Measurements from ENCODE around the gene RSPH9. TPM values are rescaled to one million over a fixed set of nuclear protein-coding genes. Genes with fewer than 3 reads are reported as not detected.

RSPH9 gene
- total and polyA plus RNA-seq, 4 donors, result 1.6 to 7.1 (median 5.6) TPM

DNA sequence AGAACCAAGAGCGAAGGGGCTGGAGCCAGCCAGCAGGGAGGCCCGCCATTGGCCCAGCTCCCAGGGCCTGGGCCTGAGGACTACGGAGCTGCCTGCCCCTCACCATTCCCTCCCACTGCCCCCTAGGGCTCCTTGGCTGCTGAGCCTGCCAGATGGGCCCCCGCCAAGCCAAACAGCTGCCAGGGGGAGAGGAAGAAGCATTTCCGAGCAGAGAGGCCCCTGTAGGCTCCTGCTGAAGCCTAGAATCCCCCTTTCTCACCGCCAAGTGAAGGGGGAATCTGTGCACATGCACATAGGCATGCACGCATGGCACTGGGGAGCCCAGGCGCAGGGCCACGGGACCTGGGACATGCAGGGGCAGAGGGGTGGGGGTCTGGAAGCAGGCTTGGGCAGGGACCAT lies 71.3 kb downstream of the RSPH9 start:
- Histone ChIP-seq H3K4me3 (ENCODE audit: low read depth, low read length) (no peak overlapping the region), H3K9me3 (ENCODE audit: control insufficient read depth, insufficient read depth, low read length) (no peaks in the 10 kb centered on the region), H3K4me1 (ENCODE audit: control insufficient read depth, insufficient read depth, low read length) (peaks cover 29% of the 10 kb centered on the region), H3K36me3 (ENCODE audit: control insufficient read depth, insufficient read depth, low read length) (no peaks in the 10 kb centered on the region), H3K27me3 (ENCODE audit: control insufficient read depth, insufficient read depth, low read length) (peaks cover 2% of the 10 kb centered on the region), H3K27ac (ENCODE audit: low read depth, low read length) (peak overlapping the region; percentile 47)
- DNase-seq (ENCODE audit: low read depth in 4 of 6, low spot score in 6 of 6), result peak in 5 of 6 donors; percentile 67 to 95 (median 76)
- 29% methylated on average over 6 of the region's 9 CpGs for WGBS (ENCODE audit: insufficient coverage)

DNA sequence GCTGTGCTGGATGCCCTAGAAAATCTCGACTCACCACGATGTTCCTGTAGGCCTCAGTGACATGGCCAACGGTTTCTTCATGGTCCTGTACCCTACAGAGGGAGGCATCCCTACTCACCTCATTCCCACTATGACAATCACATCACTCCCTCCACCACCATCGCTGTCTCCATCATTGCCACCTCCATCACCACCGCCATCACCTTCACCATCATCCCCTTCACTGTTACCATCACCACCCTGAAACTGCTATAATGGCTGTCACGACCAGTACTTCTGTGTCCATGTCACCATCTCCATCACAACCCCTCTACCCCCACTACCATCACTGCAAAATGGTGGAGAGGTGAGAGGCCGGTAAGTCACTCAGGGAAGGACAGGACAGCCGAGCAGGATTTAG lies 72.6 kb downstream of the RSPH9 start:
- no peak overlapping the region for H3K27ac ChIP-seq (ENCODE audit: low read depth, low read length)
- no peak for DNase-seq (ENCODE audit: low read depth in 4 of 6, low spot score in 6 of 6)
- H3K4me1 ChIP-seq (ENCODE audit: control insufficient read depth, insufficient read depth, low read length), result peaks cover 29% of the 10 kb centered on the region
- H3K36me3 ChIP-seq (ENCODE audit: control insufficient read depth, insufficient read depth, low read length), result no peaks in the 10 kb centered on the region
- H3K9me3 ChIP-seq (ENCODE audit: control insufficient read depth, insufficient read depth, low read length), result no peaks in the 10 kb centered on the region
- 67% methylated on average over 4 of the region's 8 CpGs for WGBS (ENCODE audit: insufficient coverage)
- H3K27me3 ChIP-seq (ENCODE audit: control insufficient read depth, insufficient read depth, low read length), result no peaks in the 10 kb centered on the region
- no peak overlapping the region for H3K4me3 ChIP-seq (ENCODE audit: low read depth, low read length)

DNA sequence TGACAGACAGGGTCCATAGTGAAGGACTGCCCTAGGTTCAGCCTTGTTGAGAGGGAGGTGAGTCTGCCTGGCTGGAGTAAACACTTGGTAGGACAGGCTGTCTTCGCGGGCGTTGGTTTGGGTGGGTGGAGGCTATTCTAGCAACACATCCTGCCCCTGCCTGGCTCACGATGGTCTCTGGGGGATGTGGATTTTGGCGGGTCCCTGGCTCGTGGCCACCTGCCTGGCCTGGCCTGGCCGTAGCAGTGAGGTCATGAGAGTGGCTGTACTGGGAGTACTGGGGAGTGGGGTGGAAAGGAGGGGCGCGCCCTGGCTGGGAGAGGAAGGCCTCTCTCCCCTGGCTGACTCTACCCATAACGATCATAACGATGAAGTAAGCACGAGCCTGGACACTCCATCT lies 73.0 kb downstream of the RSPH9 start:
- no peak overlapping the region for H3K4me3 ChIP-seq (ENCODE audit: low read depth, low read length)
- H3K27ac ChIP-seq (ENCODE audit: low read depth, low read length), result no peak overlapping the region
- no peak for DNase-seq (ENCODE audit: low read depth in 4 of 6, low spot score in 6 of 6)
- WGBS (ENCODE audit: insufficient coverage), result 91% methylated on average over 10 of the region's 12 CpGs
- H3K9me3 ChIP-seq (ENCODE audit: control insufficient read depth, insufficient read depth, low read length), result no peaks in the 10 kb centered on the region
- peaks cover 29% of the 10 kb centered on the region for H3K4me1 ChIP-seq (ENCODE audit: control insufficient read depth, insufficient read depth, low read length)
- no peaks in the 10 kb centered on the region for H3K27me3 ChIP-seq (ENCODE audit: control insufficient read depth, insufficient read depth, low read length)
- H3K36me3 ChIP-seq (ENCODE audit: control insufficient read depth, insufficient read depth, low read length), result no peaks in the 10 kb centered on the region

DNA sequence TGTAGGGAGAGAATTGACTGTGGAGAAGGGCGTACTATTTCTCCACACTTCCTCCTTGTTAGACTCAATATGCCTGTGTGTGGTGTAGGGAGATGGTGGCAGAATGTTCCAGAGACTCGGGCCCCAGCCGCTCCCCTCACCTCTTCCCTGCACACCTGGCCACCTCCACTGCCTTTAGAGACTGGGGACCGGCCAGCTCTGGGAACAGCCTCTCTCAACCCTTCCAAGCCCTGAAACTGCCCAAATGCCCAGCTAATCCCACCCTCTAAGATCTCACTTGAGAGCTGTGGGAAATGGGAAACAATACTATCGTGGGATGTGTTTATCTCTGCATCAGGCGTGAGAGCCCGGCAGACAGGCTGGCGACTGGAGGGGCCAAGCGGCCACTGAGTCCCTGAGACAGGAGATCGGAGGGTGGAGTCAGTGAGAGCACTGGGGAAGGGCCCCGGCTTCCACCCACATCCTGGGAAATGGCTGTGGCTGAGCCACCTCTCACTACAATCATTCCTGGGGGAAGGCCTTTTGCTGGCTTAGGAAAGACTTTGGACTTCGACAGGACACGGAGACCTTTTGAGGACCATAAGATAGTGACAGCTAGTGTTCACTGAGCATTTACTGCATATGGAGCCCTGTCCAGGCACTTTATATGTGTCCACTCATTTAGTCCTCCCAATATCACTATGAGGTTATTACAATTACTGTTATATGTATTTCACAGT lies 73.7 kb downstream of the RSPH9 start:
- no peak overlapping the region for H3K27ac ChIP-seq (ENCODE audit: low read depth, low read length)
- H3K4me1 ChIP-seq (ENCODE audit: control insufficient read depth, insufficient read depth, low read length), result peaks cover 29% of the 10 kb centered on the region

DNA sequence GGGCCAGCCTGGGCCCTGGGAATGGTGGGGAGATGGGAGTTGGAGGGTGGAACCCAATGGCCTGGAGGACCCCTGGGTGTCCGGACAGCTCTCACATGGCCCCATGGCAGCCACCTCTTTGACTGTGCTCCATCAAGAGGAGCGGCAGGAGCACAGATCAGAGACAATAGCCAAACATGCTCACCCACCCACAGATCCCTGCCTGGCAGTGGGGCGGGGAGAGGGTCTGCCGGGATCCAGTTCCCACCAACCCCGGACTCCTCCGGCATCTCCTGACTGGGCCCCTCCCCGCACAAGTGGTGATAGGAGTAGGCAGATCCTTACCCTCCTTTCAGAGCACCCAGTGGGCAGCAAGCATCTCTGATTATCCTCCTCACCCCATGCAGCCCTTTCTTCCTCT lies 74.7 kb downstream of the RSPH9 start:
- no peak for DNase-seq (ENCODE audit: low read depth in 4 of 6, low spot score in 6 of 6)
- H3K27ac ChIP-seq (ENCODE audit: low read depth, low read length), result no peak overlapping the region
- no peak overlapping the region for H3K4me3 ChIP-seq (ENCODE audit: low read depth, low read length)
- H3K4me1 ChIP-seq (ENCODE audit: control insufficient read depth, insufficient read depth, low read length), result peaks cover 27% of the 10 kb centered on the region
- H3K9me3 ChIP-seq (ENCODE audit: control insufficient read depth, insufficient read depth, low read length), result no peaks in the 10 kb centered on the region
- WGBS (ENCODE audit: insufficient coverage), result 100% methylated on average over 1 of the region's 7 CpGs
- H3K27me3 ChIP-seq (ENCODE audit: control insufficient read depth, insufficient read depth, low read length), result no peaks in the 10 kb centered on the region
- H3K36me3 ChIP-seq (ENCODE audit: control insufficient read depth, insufficient read depth, low read length), result no peaks in the 10 kb centered on the region

More for the DNA sequence above, 73.7 kb downstream of the RSPH9 start:
- Histone ChIP-seq H3K9me3 (ENCODE audit: control insufficient read depth, insufficient read depth, low read length) (no peaks in the 10 kb centered on the region), H3K36me3 (ENCODE audit: control insufficient read depth, insufficient read depth, low read length) (no peaks in the 10 kb centered on the region), H3K4me3 (ENCODE audit: low read depth, low read length) (no peak overlapping the region), H3K27me3 (ENCODE audit: control insufficient read depth, insufficient read depth, low read length) (no peaks in the 10 kb centered on the region)
- DNase-seq (ENCODE audit: low read depth in 4 of 6, low spot score in 6 of 6), result no peak
- 82% methylated on average over 9 of the region's 13 CpGs for WGBS (ENCODE audit: insufficient coverage)

DNA sequence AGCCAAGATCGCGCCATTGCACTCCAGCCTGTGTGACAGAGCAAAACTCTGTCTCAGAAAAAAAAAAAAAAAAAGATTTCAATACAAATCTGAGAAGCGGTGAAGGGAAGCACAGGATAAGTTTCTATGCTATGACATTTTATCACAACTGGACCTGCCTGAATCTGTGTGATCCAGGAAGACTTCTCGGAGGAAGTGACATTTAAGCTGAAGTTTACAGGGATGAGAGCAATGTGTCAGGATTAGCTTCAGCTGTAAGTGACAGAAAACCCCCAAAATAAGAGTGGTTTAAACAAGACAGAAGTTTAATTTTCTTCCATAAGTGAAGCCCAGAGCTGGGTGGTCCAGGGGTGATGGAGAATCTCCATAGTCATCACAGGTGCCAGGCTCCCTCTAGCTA lies 76.2 kb downstream of the RSPH9 start:
- DNase-seq (ENCODE audit: low read depth in 4 of 6, low spot score in 6 of 6), result no peak
- Histone ChIP-seq H3K36me3 (ENCODE audit: control insufficient read depth, insufficient read depth, low read length) (no peaks in the 10 kb centered on the region), H3K27ac (ENCODE audit: low read depth, low read length) (no peak overlapping the region), H3K27me3 (ENCODE audit: control insufficient read depth, insufficient read depth, low read length) (no peaks in the 10 kb centered on the region), H3K4me1 (ENCODE audit: control insufficient read depth, insufficient read depth, low read length) (peaks cover 21% of the 10 kb centered on the region), H3K4me3 (ENCODE audit: low read depth, low read length) (no peak overlapping the region), H3K9me3 (ENCODE audit: control insufficient read depth, insufficient read depth, low read length) (no peaks in the 10 kb centered on the region)
- 100% methylated on average over 1 of the region's 4 CpGs for WGBS (ENCODE audit: insufficient coverage)

Other genes starting within 250 kb of the RSPH9 start
- gene ABCC10, start 217.5 kb upstream of the RSPH9 start, total RNA-seq, result 10 to 100 TPM; 15.8 to 25.2 TPM
- 10 to 100 TPM; 36.0 to 55.8 TPM for gene ABCC10, start 217.5 kb upstream of the RSPH9 start, polyA plus RNA-seq (ENCODE audit: insufficient read length in 2 of 2)
- 1 to 10 TPM; 3.5 to 4.1 TPM for gene DLK2, start 189.5 kb upstream of the RSPH9 start, total RNA-seq
- gene DLK2, start 189.5 kb upstream of the RSPH9 start, polyA plus RNA-seq (ENCODE audit: insufficient read length in 2 of 2), result 10 to 100 TPM; 13.6 to 14.5 TPM
- gene TJAP1, start 167.5 kb upstream of the RSPH9 start, total RNA-seq, result 10 to 100 TPM in 1 of 2 donors, 1 to 10 TPM in 1; 8.8 to 18.2 TPM
- 10 to 100 TPM; 33.9 to 46.4 TPM for gene TJAP1, start 167.5 kb upstream of the RSPH9 start, polyA plus RNA-seq (ENCODE audit: insufficient read length in 2 of 2)
- 1 to 10 TPM; 1.8 to 3.2 TPM for gene LRRC73, start 134.7 kb upstream of the RSPH9 start, total RNA-seq
- gene LRRC73, start 134.7 kb upstream of the RSPH9 start, polyA plus RNA-seq (ENCODE audit: insufficient read length in 2 of 2), result 10 to 100 TPM in 1 of 2 donors, 1 to 10 TPM in 1; 8.2 to 10.5 TPM
- gene YIPF3, start 128.1 kb upstream of the RSPH9 start, total RNA-seq, result 100 to 1,000 TPM in 1 of 2 donors, 10 to 100 TPM in 1; 54.7 to 106 TPM
- 100 to 1,000 TPM; 125 to 140 TPM for gene YIPF3, start 128.1 kb upstream of the RSPH9 start, polyA plus RNA-seq (ENCODE audit: insufficient read length in 2 of 2)
- gene POLR1C, start 127.9 kb upstream of the RSPH9 start, total RNA-seq, result 10 to 100 TPM; 22.6 to 28.9 TPM
- 10 to 100 TPM; 31.7 to 34.4 TPM for gene POLR1C, start 127.9 kb upstream of the RSPH9 start, polyA plus RNA-seq (ENCODE audit: insufficient read length in 2 of 2)
- gene XPO5, start 69.0 kb upstream of the RSPH9 start, total RNA-seq, result 10 to 100 TPM; 27.4 to 34.7 TPM
- 10 to 100 TPM; 46.2 to 48.9 TPM for gene XPO5, start 69.0 kb upstream of the RSPH9 start, polyA plus RNA-seq (ENCODE audit: insufficient read length in 2 of 2)
- 10 to 100 TPM; 10.5 to 13.3 TPM for gene POLH, start 68.9 kb upstream of the RSPH9 start, total RNA-seq
- gene POLH, start 68.9 kb upstream of the RSPH9 start, polyA plus RNA-seq (ENCODE audit: insufficient read length in 2 of 2), result 10 to 100 TPM in 1 of 2 donors, 1 to 10 TPM in 1; 9.5 to 18.0 TPM
- 10 to 100 TPM; 26.2 to 46.6 TPM for gene GTPBP2, start 15.8 kb upstream of the RSPH9 start, total RNA-seq
- 10 to 100 TPM; 41.2 to 62.9 TPM for gene GTPBP2, start 15.8 kb upstream of the RSPH9 start, polyA plus RNA-seq (ENCODE audit: insufficient read length in 2 of 2)
- gene MAD2L1BP, start 9.2 kb upstream of the RSPH9 start, total RNA-seq, result 10 to 100 TPM; 14.6 to 28.9 TPM
- gene MAD2L1BP, start 9.2 kb upstream of the RSPH9 start, polyA plus RNA-seq (ENCODE audit: insufficient read length in 2 of 2), result 10 to 100 TPM; 26.7 to 27.1 TPM
- 10 to 100 TPM; 24.1 to 56.6 TPM for gene MRPS18A, start 42.8 kb downstream of the RSPH9 start, total RNA-seq
- gene MRPS18A, start 42.8 kb downstream of the RSPH9 start, polyA plus RNA-seq (ENCODE audit: insufficient read length in 2 of 2), result 10 to 100 TPM; 31.1 to 34.1 TPM
- gene VEGFA, start 125.2 kb downstream of the RSPH9 start, total RNA-seq, result 10 to 100 TPM; 45.8 to 74.3 TPM
- 10 to 100 TPM; 49.9 to 73.7 TPM for gene VEGFA, start 125.2 kb downstream of the RSPH9 start, polyA plus RNA-seq (ENCODE audit: insufficient read length in 2 of 2)